ENCODE measurements around the gene KPNA4.

DNA sequence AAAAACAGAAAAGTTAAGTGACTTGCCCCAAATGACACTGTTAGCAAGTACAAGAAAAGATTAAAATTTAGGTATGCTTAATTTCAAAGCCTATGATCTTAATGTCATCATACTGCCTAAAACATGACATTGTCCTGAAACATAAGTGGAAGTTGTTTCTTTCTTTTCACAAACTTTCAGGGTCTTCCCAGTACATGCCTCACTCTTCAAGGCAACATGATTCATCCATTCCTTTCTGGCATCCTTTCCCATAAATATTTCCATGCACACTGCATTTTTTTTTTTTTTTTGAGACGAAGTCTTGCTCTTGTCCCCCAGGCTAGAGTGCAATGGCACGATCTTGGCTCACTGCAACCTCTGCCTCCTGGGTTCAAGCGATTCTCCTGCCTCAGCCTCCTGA, 42.5 kb upstream of the KPNA4 start:
- TF ChIP-seq, protein P1, sequence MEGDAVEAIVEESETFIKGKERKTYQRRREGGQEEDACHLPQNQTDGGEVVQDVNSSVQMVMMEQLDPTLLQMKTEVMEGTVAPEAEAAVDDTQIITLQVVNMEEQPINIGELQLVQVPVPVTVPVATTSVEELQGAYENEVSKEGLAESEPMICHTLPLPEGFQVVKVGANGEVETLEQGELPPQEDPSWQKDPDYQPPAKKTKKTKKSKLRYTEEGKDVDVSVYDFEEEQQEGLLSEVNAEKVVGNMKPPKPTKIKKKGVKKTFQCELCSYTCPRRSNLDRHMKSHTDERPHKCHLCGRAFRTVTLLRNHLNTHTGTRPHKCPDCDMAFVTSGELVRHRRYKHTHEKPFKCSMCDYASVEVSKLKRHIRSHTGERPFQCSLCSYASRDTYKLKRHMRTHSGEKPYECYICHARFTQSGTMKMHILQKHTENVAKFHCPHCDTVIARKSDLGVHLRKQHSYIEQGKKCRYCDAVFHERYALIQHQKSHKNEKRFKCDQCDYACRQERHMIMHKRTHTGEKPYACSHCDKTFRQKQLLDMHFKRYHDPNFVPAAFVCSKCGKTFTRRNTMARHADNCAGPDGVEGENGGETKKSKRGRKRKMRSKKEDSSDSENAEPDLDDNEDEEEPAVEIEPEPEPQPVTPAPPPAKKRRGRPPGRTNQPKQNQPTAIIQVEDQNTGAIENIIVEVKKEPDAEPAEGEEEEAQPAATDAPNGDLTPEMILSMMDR (IDR thresholded peaks at IDR 0.05) = no peak
- no peak for TF ChIP-seq POLR2A (IDR thresholded peaks at IDR 0.05)
